Stimulated activated CD4-positive, alpha-beta T cell treated with anti-CD3 and anti-CD28 coated beads, Interleukin-4, amount 100 ng/mL, for 4 hours (primary cell): ENCODE results near the gene EVX1.

Experiments
- DNase-seq, 2 experiments: peaks; one replicate each; pipeline ENCODE4 v3.0.0-alpha.2; 2020

Gene EVX1

GRCh38 chr7:27250557-27251070 lies 8.0 kb downstream of the EVX1 start:
- no peak for DNase-seq

- DNase-seq = no peak
These were observed 8.6 kb downstream of the EVX1 start for GRCh38 chr7:27251136-27251651.

GRCh38 chr7:27251652-27252590 lies 9.3 kb downstream of the EVX1 start:
- no peak for DNase-seq

GRCh38 chr7:27254625-27255024 lies 12.0 kb downstream of the EVX1 start:
- no peak for DNase-seq

- no peak for DNase-seq
These were observed 17.6 kb downstream of the EVX1 start for GRCh38 chr7:27260211-27260610.

- no peak for DNase-seq
These were observed 19.5 kb downstream of the EVX1 start for GRCh38 chr7:27262121-27262520.

GRCh38 chr7:27263781-27264180 lies 21.2 kb downstream of the EVX1 start:
- DNase-seq = no peak

GRCh38 chr7:27269455-27269854 lies 26.9 kb downstream of the EVX1 start:
- DNase-seq = no peak

GRCh38 chr7:27271384-27271783 lies 28.8 kb downstream of the EVX1 start:
- no peak for DNase-seq

- DNase-seq = no peak
These were observed 35.0 kb downstream of the EVX1 start for GRCh38 chr7:27277628-27278027.

GRCh38 chr7:27283558-27283957 lies 41.0 kb downstream of the EVX1 start:
- no peak for DNase-seq

- DNase-seq = no peak
These were observed 52.6 kb downstream of the EVX1 start for GRCh38 chr7:27295236-27295635.

GRCh38 chr7:27297356-27297755 lies 54.8 kb downstream of the EVX1 start:
- no peak for DNase-seq
